Osteocyte (in vitro differentiated cells): ENCODE data around the gene KITLG. TPM values are rescaled to one million over a fixed set of nuclear protein-coding genes. Genes with fewer than 3 reads are reported as not detected.
"Not testable (repeated sequence)": the region's sequence is repeated elsewhere in the genome, so short reads cannot be mapped to it uniquely, and the experiment has no call there.

Experiments
- DNase-seq: peaks from one replicate; pipeline ENCODE4 v3.0.0; 2021; ENCODE audit warnings: mixed read lengths; ENCODE audit not compliant: unreplicated experiment; ENCODE audit errors: extremely low spot score
- H3K27ac Mint-ChIP-seq: one replicate; pipeline ENCODE4 v1.8.0; 2021; ENCODE audit warnings: mild to moderate bottlenecking, mixed read lengths; ENCODE audit not compliant: unreplicated experiment
- H3K27me3 Mint-ChIP-seq: one replicate; pipeline ENCODE4 v1.8.0; 2021; ENCODE audit warnings: mixed read lengths; ENCODE audit not compliant: unreplicated experiment
- H3K36me3 Mint-ChIP-seq: one replicate; pipeline ENCODE4 v1.8.0; 2021; ENCODE audit warnings: mixed read lengths; ENCODE audit not compliant: unreplicated experiment
- H3K4me1 Mint-ChIP-seq: one replicate; pipeline ENCODE4 v1.8.0; 2021; ENCODE audit warnings: mixed read lengths; ENCODE audit not compliant: unreplicated experiment
- H3K4me3 Mint-ChIP-seq: one replicate; pipeline ENCODE4 v1.8.0; 2021; ENCODE audit warnings: mild to moderate bottlenecking, moderate library complexity, mixed read lengths; ENCODE audit not compliant: unreplicated experiment
- H3K9me3 Mint-ChIP-seq: one replicate; pipeline ENCODE4 v1.8.0; 2021; ENCODE audit warnings: mixed read lengths; ENCODE audit not compliant: unreplicated experiment
- CTCF ChIP-seq: fragments of 200-600 bp; sonication (generic); IDR thresholded peaks from 2 replicates; pipeline ENCODE4 v1.5.0; 2021; ENCODE audit warnings: antibody characterized with exemption, mild to moderate bottlenecking, moderate library complexity
- total RNA-seq: library from RNA; stranded (reverse); gene quantifications from 2 replicates; pipeline ENCODE4 v1.2.1, GENCODE V29; 2021

Gene KITLG
- total RNA-seq, 1 donor from 2014 or later: 1.9 TPM

DNA sequence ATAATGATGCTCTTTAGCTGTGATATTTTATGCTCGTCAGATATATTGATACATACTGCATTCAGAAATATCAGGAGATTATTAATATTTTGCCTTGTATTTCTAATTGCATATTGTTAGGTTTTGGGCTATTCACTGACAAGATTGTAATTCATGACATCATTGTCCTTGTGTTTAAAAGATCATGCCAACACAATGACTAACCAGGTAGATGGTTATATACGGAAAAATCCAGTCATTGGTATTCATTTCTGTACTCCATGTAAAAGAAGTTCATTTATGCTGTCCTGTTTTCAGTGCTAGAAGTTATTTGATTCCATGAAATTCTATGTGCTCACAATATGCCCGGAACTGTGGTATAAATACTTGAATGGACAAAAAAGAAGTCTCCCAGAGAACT lies 107.5 kb downstream of the KITLG start:
- DNase-seq: no peak

DNA sequence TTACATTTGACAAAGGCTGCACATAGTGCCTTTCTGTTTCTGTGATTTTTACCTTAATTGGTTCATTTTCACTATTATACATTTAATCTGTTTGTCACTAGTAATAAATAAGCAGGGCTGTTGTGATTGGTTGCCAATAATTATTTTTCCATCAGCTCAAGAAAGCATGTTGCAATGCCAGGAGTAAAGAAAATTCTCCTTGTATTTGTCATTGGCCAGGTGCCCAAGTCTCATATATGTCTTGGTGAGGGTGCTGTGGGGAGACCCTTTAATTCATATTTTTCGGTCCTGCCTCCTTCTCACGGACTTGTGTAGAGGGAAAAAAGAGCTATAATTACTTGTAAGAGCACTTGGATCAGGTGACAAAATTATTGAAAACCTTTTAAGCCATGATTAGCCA lies 108.0 kb downstream of the KITLG start:
- H3K9me3 Mint-ChIP-seq: peaks cover 8% of the 10 kb centered on the region
- DNase-seq: no peak
- peaks cover 7% of the 10 kb centered on the region for H3K36me3 Mint-ChIP-seq
- peaks cover 8% of the 10 kb centered on the region for H3K4me1 Mint-ChIP-seq
- H3K27ac Mint-ChIP-seq: no peak overlapping the region
- no peaks in the 10 kb centered on the region for H3K27me3 Mint-ChIP-seq
- TF ChIP-seq CTCF: no peak
- H3K4me3 Mint-ChIP-seq: no peak overlapping the region

More for the DNA sequence above, 107.5 kb downstream of the KITLG start:
- H3K4me3 Mint-ChIP-seq: no peak overlapping the region
- no peak overlapping the region for H3K27ac Mint-ChIP-seq
- H3K27me3 Mint-ChIP-seq: no peaks in the 10 kb centered on the region
- H3K9me3 Mint-ChIP-seq: peaks cover 8% of the 10 kb centered on the region
- H3K36me3 Mint-ChIP-seq: peaks cover 7% of the 10 kb centered on the region
- TF ChIP-seq CTCF: no peak
- peaks cover 8% of the 10 kb centered on the region for H3K4me1 Mint-ChIP-seq

DNA sequence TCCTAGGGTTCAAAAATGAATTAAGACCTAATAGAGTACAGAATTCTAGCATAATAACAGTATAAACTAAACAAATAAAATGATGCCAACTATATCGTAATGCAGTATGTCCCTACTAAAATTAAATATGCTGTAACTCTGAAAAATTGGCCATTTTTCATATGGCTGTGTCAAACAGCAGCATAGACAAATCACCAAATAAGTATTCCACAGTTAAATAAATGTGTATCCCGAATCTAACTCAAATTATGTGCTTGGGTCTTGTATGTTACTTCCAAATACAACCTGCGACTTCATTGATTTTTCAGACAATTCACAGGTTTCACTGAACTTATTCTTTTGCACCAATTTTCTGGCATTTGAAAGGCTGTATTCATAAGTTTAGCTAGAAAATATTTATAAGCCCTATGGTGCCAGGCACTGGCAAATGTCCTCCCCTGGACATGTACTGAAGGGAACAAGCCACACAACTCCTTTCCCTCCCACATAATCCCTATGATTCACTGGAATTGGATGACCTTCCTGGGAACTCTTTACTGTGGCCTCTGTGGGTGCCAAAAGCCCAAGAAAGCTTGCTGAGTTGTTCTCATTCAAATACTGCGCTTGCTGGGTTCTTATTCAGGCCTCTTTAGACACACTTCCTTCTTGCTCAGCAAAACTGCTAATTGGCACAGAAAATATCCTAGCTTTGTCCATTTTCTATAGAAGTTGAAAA lies 108.8 kb downstream of the KITLG start:
- TF ChIP-seq CTCF: no peak
- H3K27me3 Mint-ChIP-seq: no peaks in the 10 kb centered on the region
- H3K4me1 Mint-ChIP-seq: peaks cover 8% of the 10 kb centered on the region
- no peak for DNase-seq
- no peak overlapping the region for H3K4me3 Mint-ChIP-seq
- H3K27ac Mint-ChIP-seq: no peak overlapping the region
- H3K9me3 Mint-ChIP-seq: peaks cover 5% of the 10 kb centered on the region
- H3K36me3 Mint-ChIP-seq: peaks cover 4% of the 10 kb centered on the region

DNA sequence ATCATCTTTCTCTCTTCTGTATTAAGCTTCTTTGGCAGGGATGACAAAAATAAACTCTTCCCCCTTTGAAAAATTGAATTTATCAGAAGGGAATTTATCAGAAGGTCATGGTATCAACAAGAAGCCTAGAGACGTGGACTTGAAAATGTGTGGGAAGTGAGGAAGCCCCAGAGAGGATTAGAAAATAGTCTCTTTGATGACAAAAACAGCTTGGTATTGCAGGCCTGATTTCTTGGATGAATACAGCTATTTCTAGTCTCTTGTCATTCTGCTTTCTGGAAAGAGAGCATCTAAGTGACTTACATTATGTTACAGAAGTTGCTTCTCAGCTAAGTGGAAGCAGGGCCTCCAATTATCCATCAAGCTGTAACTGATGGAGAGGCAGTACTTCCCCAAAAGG lies 111.1 kb downstream of the KITLG start:
- H3K27ac Mint-ChIP-seq: no peak overlapping the region
- no peak for DNase-seq
- peaks cover 8% of the 10 kb centered on the region for H3K4me1 Mint-ChIP-seq
- TF ChIP-seq CTCF: no peak
- peaks cover 3% of the 10 kb centered on the region for H3K36me3 Mint-ChIP-seq
- no peak overlapping the region for H3K4me3 Mint-ChIP-seq
- H3K9me3 Mint-ChIP-seq: peaks cover 10% of the 10 kb centered on the region
- no peaks in the 10 kb centered on the region for H3K27me3 Mint-ChIP-seq

GRCh38 chr12:88468581-88468980 lies 111.7 kb downstream of the KITLG start:
- H3K27ac Mint-ChIP-seq: no peak overlapping the region
- peaks cover 8% of the 10 kb centered on the region for H3K4me1 Mint-ChIP-seq
- no peak for DNase-seq
- peaks cover 13% of the 10 kb centered on the region for H3K9me3 Mint-ChIP-seq
- no peak for TF ChIP-seq CTCF
- H3K27me3 Mint-ChIP-seq: no peaks in the 10 kb centered on the region
- no peak overlapping the region for H3K4me3 Mint-ChIP-seq
- H3K36me3 Mint-ChIP-seq: peaks cover 3% of the 10 kb centered on the region

GRCh38 chr12:88466708-88467107 lies 113.6 kb downstream of the KITLG start:
- DNase-seq, H3K27ac Mint-ChIP-seq, H3K4me3 Mint-ChIP-seq, H3K27me3 Mint-ChIP-seq, H3K36me3 Mint-ChIP-seq, H3K4me1 Mint-ChIP-seq: not testable (repeated sequence)
- peaks cover 13% of the 10 kb centered on the region for H3K9me3 Mint-ChIP-seq
